OCI-LY1 (cell line): Measurements from ENCODE around the gene SYT2.
"Not testable (repeated sequence)": the region's sequence is repeated elsewhere in the genome, so short reads cannot be mapped to it uniquely, and the experiment has no call there.

ENCODE experiments used
- CTCF ChIP-seq: fragments of 200-600 bp; sonication (generic), shearing (Covaris generic); IDR thresholded peaks from 2 replicates; pipeline ENCODE4 v1.5.1; 2017; ENCODE audit warnings: mild to moderate bottlenecking, antibody characterized with exemption, low read length, moderate library complexity, mixed read lengths
- EZH2 ChIP-seq: fragments of 200-600 bp; sonication (generic), shearing (Covaris generic); IDR thresholded peaks from 2 replicates; pipeline ENCODE4 v1.8.0; 2017; ENCODE audit warnings: borderline replicate concordance, mixed run types, mild to moderate bottlenecking, antibody characterized with exemption, low read length, moderate library complexity, mixed read lengths

- not testable (repeated sequence) for TF ChIP-seq CTCF, EZH2
These were observed 154.2 kb downstream of the SYT2 start for GRCh38 chr1:202556037-202556436.
